Parathyroid adenoma (tissue), 2 donors: ENCODE data around the gene PTS.
A peak's percentile ranks its signal among the peaks of the same experiment; 100 is the strongest.

Experiments
- H2AFZ ChIP-seq: fragments of 300-600 bp; sonication (generic); one replicate; pipeline ENCODE4 v1.7.0; 2017; ENCODE audit warnings: antibody characterized with exemption, mild to moderate bottlenecking
- H3K27ac ChIP-seq: fragments of 300-600 bp; sonication (generic); one replicate; pipeline ENCODE4 v1.7.0; 2017
- H3K27me3 ChIP-seq: fragments of 300-600 bp; sonication (generic); one replicate; pipeline ENCODE4 v1.7.0; 2017; ENCODE audit warnings: low read length; ENCODE audit not compliant: control insufficient read depth, insufficient read depth
- H3K36me3 ChIP-seq: fragments of 300-600 bp; sonication (generic); one replicate; pipeline ENCODE4 v1.7.0; 2017; ENCODE audit warnings: low read length; ENCODE audit not compliant: control insufficient read depth, insufficient read depth
- H3K4me1 ChIP-seq: fragments of 300-600 bp; sonication (generic); one replicate; pipeline ENCODE4 v1.7.0; 2017; ENCODE audit warnings: control low read depth
- H3K4me2 ChIP-seq: fragments of 300-600 bp; sonication (generic); one replicate; pipeline ENCODE4 v1.7.0; 2017; ENCODE audit warnings: low read length
- H3K4me3 ChIP-seq: fragments of 300-600 bp; sonication (generic); one replicate; pipeline ENCODE4 v1.7.0; 2017; ENCODE audit warnings: low read depth, low read length
- H3K79me2 ChIP-seq: fragments of 300-600 bp; sonication (generic); one replicate; pipeline ENCODE4 v1.7.0; 2017; ENCODE audit warnings: control low read depth
- H3K9ac ChIP-seq: fragments of 300-600 bp; sonication (generic); one replicate; pipeline ENCODE4 v1.7.0; 2017; ENCODE audit warnings: mild to moderate bottlenecking
- H3K9me3 ChIP-seq: fragments of 300-600 bp; sonication (generic); one replicate; pipeline ENCODE4 v1.7.0; 2017; ENCODE audit warnings: low read length; ENCODE audit not compliant: control insufficient read depth
- CTCF ChIP-seq: fragments of 300-600 bp; sonication (generic); IDR thresholded peaks from one replicate; pipeline ENCODE4 v1.7.0; 2017; ENCODE audit warnings: antibody characterized with exemption, mild to moderate bottlenecking
- donor health status: primary hyperparathyroidism.

The PTS gene

GRCh38 chr11:112248201-112248600 is 22.0 kb downstream of the PTS start:
- H3K27ac ChIP-seq = no peak overlapping the region
- H3K9me3 ChIP-seq = no peaks in the 10 kb centered on the region
- H3K27me3 ChIP-seq = no peaks in the 10 kb centered on the region
- no peaks in the 10 kb centered on the region for H3K36me3 ChIP-seq
- H3K4me3 ChIP-seq = no peak overlapping the region
- TF ChIP-seq CTCF = no peak
- H2AFZ ChIP-seq = no peak overlapping the region
- no peaks in the 10 kb centered on the region for H3K79me2 ChIP-seq
- no peak overlapping the region for H3K9ac ChIP-seq
- H3K4me1 ChIP-seq = no peaks in the 10 kb centered on the region
- H3K4me2 ChIP-seq = no peak overlapping the region

- no peak for TF ChIP-seq CTCF
- no peak overlapping the region for H3K9ac ChIP-seq
- H3K36me3 ChIP-seq = no peaks in the 10 kb centered on the region
- H2AFZ ChIP-seq = no peak overlapping the region
- no peak overlapping the region for H3K27ac ChIP-seq
- H3K4me2 ChIP-seq = no peak overlapping the region
- no peaks in the 10 kb centered on the region for H3K27me3 ChIP-seq
- no peaks in the 10 kb centered on the region for H3K9me3 ChIP-seq
- no peaks in the 10 kb centered on the region for H3K79me2 ChIP-seq
- no peak overlapping the region for H3K4me3 ChIP-seq
- H3K4me1 ChIP-seq = no peaks in the 10 kb centered on the region
These were observed 23.8 kb downstream of the PTS start for GRCh38 chr11:112249871-112250610.

GRCh38 chr11:112253605-112254242 is 27.5 kb downstream of the PTS start:
- no peaks in the 10 kb centered on the region for H3K36me3 ChIP-seq
- H3K79me2 ChIP-seq = no peaks in the 10 kb centered on the region
- H2AFZ ChIP-seq = no peak overlapping the region
- no peak overlapping the region for H3K4me2 ChIP-seq
- no peak overlapping the region for H3K4me3 ChIP-seq
- no peak overlapping the region for H3K27ac ChIP-seq
- H3K27me3 ChIP-seq = no peaks in the 10 kb centered on the region
- no peak overlapping the region for H3K9ac ChIP-seq
- H3K4me1 ChIP-seq = no peaks in the 10 kb centered on the region
- H3K9me3 ChIP-seq = no peaks in the 10 kb centered on the region
- TF ChIP-seq CTCF = no peak

GRCh38 chr11:112255067-112255720 is 29.0 kb downstream of the PTS start:
- Histone ChIP-seq H3K4me2 (no peak overlapping the region), H3K36me3 (no peaks in the 10 kb centered on the region), H3K27me3 (no peaks in the 10 kb centered on the region), H3K9me3 (no peaks in the 10 kb centered on the region), H3K4me1 (no peaks in the 10 kb centered on the region), H3K27ac (no peak overlapping the region), H3K9ac (no peak overlapping the region), H3K4me3 (no peak overlapping the region), H2AFZ (peak overlapping the region; percentile 62), H3K79me2 (no peaks in the 10 kb centered on the region)
- TF ChIP-seq CTCF = no peak
